Vagina (tissue), 2 donors: ENCODE data around the gene FAM168B. TPM values are rescaled to one million over a fixed set of nuclear protein-coding genes. Genes with fewer than 3 reads are reported as not detected.

ENCODE experiments used
- DNase-seq, 2 donors: peaks; one replicate each; pipeline ENCODE4 v3.0.0-alpha.2; 2017; ENCODE audit errors: extremely low spot score in 2 of 2
- H3K27ac ChIP-seq: fragments of 200-600 bp; sonication (generic); one replicate; pipeline ENCODE4 v1.5.1; 2019
- H3K27me3 ChIP-seq: fragments of 200-600 bp; sonication (generic); one replicate; pipeline ENCODE4 v1.5.1; 2019
- H3K36me3 ChIP-seq, 2 donors: fragments of 200-600 bp; sonication (generic); one replicate each; pipeline ENCODE4 v1.5.1; 2017 to 2019
- H3K4me1 ChIP-seq: fragments of 200-600 bp; sonication (generic); one replicate; pipeline ENCODE4 v1.5.1; 2019
- H3K4me3 ChIP-seq, 2 donors: fragments of 200-600 bp; sonication (generic); 1 replicate in 1 of 2; 2 replicates in 1 of 2; pipeline ENCODE4 v1.5.1; 2016 to 2019
- H3K9me3 ChIP-seq: fragments of 200-600 bp; sonication (generic); one replicate; pipeline ENCODE4 v1.5.1; 2019
- CTCF ChIP-seq, 3 experiments: fragments of 450-650 bp in 2 of 3; fragments of 200-600 bp in 1 of 3; sonication (generic) in 1 of 3; IDR thresholded peaks; one replicate each; pipeline ENCODE4 v1.5.1; 2017 to 2019; ENCODE audit warnings: antibody characterized with exemption in 3 of 3, mild to moderate bottlenecking in 2 of 3, moderate library complexity in 2 of 3
- POLR2A ChIP-seq, 2 donors: fragments of 450-650 bp; IDR thresholded peaks; one replicate each; pipeline ENCODE4 v1.6.1; 2017; ENCODE audit warnings: antibody characterized with exemption in 2 of 2, mild to moderate bottlenecking in 2 of 2, moderate library complexity in 2 of 2
- POLR2AphosphoS5 ChIP-seq, 2 donors: sonication (generic); formaldehyde crosslinking; IDR thresholded peaks; one replicate each; pipeline ENCODE4 v1.9.0; 2017; ENCODE audit warnings: antibody characterized with exemption in 2 of 2, mild to moderate bottlenecking in 2 of 2, low read depth in 1 of 2; ENCODE audit not compliant: insufficient read depth in 1 of 2
- intact Hi-C: fragments of 100-400 bp; cut with DNase I; formaldehyde crosslinking; loops from one replicate; pipeline ENCODE4 v1.15.1; 2023
- total RNA-seq: library from RNA; depleted of rRNA; stranded (reverse); fragments of >200 nt; gene quantifications from one replicate; pipeline ENCODE4 v1.2.3, GENCODE V29; 2016

The FAM168B gene
- total RNA-seq, 1 donor from 2014 or later = 56.7 TPM

GRCh38 chr2:131113566-131114227, 20.4 kb upstream of the FAM168B start:
- no peaks in the 10 kb centered on the region for H3K36me3 ChIP-seq
- no peak for DNase-seq
- H3K4me1 ChIP-seq = peaks cover 9% of the 10 kb centered on the region
- intact Hi-C loops = no loop called here
- no peak overlapping the region for H3K4me3 ChIP-seq
- no peak overlapping the region for H3K27ac ChIP-seq
- H3K9me3 ChIP-seq = no peaks in the 10 kb centered on the region
- H3K27me3 ChIP-seq = no peaks in the 10 kb centered on the region
- TF ChIP-seq POLR2A (IDR thresholded peaks at IDR 0.05) = no peak
- TF ChIP-seq CTCF (IDR thresholded peaks at IDR 0.05) = no peak
- TF ChIP-seq POLR2AphosphoS5 (IDR thresholded peaks at IDR 0.05; ENCODE audit: insufficient read depth in 1 of 2, low read depth in 1 of 2) = no peak

GRCh38 chr2:131112529-131112928, 19.3 kb upstream of the FAM168B start:
- intact Hi-C loops = no loop called here
- H3K4me3 ChIP-seq = no peak overlapping the region
- no peak overlapping the region for H3K27ac ChIP-seq
- no peaks in the 10 kb centered on the region for H3K27me3 ChIP-seq
- H3K36me3 ChIP-seq = no peaks in the 10 kb centered on the region
- no peak for DNase-seq
- TF ChIP-seq POLR2A (IDR thresholded peaks at IDR 0.05) = no peak
- no peak for TF ChIP-seq CTCF (IDR thresholded peaks at IDR 0.05)
- TF ChIP-seq POLR2AphosphoS5 (IDR thresholded peaks at IDR 0.05; ENCODE audit: insufficient read depth in 1 of 2, low read depth in 1 of 2) = no peak
- peaks cover 11% of the 10 kb centered on the region for H3K4me1 ChIP-seq
- no peaks in the 10 kb centered on the region for H3K9me3 ChIP-seq

GRCh38 chr2:131105950-131106801, 12.9 kb upstream of the FAM168B start:
- TF ChIP-seq POLR2A (IDR thresholded peaks at IDR 0.05) = no peak
- peak in 1 of 2 donors; percentile 22 for TF ChIP-seq POLR2AphosphoS5 (IDR thresholded peaks at IDR 0.05; ENCODE audit: insufficient read depth in 1 of 2, low read depth in 1 of 2)
- Histone ChIP-seq H3K27me3 (no peaks in the 10 kb centered on the region), H3K4me1 (peaks cover 27% of the 10 kb centered on the region), H3K36me3 (no peaks in the 10 kb centered on the region), H3K4me3 (peak overlapping the region; percentile 68 to 90), H3K27ac (peak overlapping the region; percentile 92), H3K9me3 (no peaks in the 10 kb centered on the region)
- DNase-seq = no peak
- intact Hi-C loops = no loop called here

GRCh38 chr2:131105156-131105949, 12.1 kb upstream of the FAM168B start, which contains the start of gene PLEKHB2:
Gene PLEKHB2 (plus strand): TSS chr2:131105336. CDS start chr2:131120942, 15,606 bp downstream.
- peaks cover 27% of the 10 kb centered on the region for H3K4me1 ChIP-seq
- intact Hi-C loops = no loop called here
- peak within 1 kb of the TSS; percentile 92 for H3K27ac ChIP-seq
- no peaks in the 10 kb centered on the region for H3K9me3 ChIP-seq
- peak; percentile 94 to 96 for DNase-seq
- no peaks in the 10 kb centered on the region for H3K27me3 ChIP-seq
- TF ChIP-seq CTCF (IDR thresholded peaks at IDR 0.05) (no peak), POLR2AphosphoS5 (IDR thresholded peaks at IDR 0.05; ENCODE audit: insufficient read depth in 1 of 2, low read depth in 1 of 2) (peak; percentile 71 to 94), POLR2A (IDR thresholded peaks at IDR 0.05) (peak in 1 of 2 donors; percentile 86)
- peak within 1 kb of the TSS; percentile 68 to 90 for H3K4me3 ChIP-seq
- no peaks in the 10 kb centered on the region for H3K36me3 ChIP-seq
